Heart left ventricle (tissue), 16 donors: ENCODE results near the gene GSG1L. TPM values are rescaled to one million over a fixed set of nuclear protein-coding genes. Genes with fewer than 3 reads are reported as not detected.

Experiments used
- ATAC-seq, 4 donors: fragments of 200-7000 bp; cut with Tn5 transposase; one replicate each; pipeline ENCODE4 v1.9.1; 2020 to 2022; ENCODE audit warnings: moderate library complexity in 4 of 4, mild to moderate bottlenecking in 3 of 4, moderate number of reproducible peaks in 1 of 4
- DNase-seq, 5 donors: peaks; one replicate each; pipeline ENCODE4 v3.0.0-alpha.2; 2020
- H3K27ac ChIP-seq, 12 donors: fragments of 200-600 bp; sonication (generic) in 4 of 12; one replicate each; pipeline versions ENCODE4 v1.5.0 to v1.8.0; 2016 to 2022; ENCODE audit warnings: mild to moderate bottlenecking in 2 of 12
- H3K27me3 ChIP-seq, 9 donors: fragments of 200-600 bp; sonication (generic) in 2 of 9; one replicate each; pipeline versions ENCODE4 v1.5.1 to v1.8.0; 2016 to 2022; ENCODE audit warnings: mild to moderate bottlenecking in 3 of 9
- H3K36me3 ChIP-seq, 9 donors: fragments of 200-600 bp; sonication (generic) in 2 of 9; one replicate each; pipeline versions ENCODE4 v1.5.0 to v1.8.0; 2018 to 2022; ENCODE audit warnings: mild to moderate bottlenecking in 2 of 9
- H3K4me1 ChIP-seq, 12 donors: fragments of 200-600 bp; sonication (generic) in 4 of 12; one replicate each; pipeline versions ENCODE4 v1.5.0 to v1.8.0; 2016 to 2022; ENCODE audit warnings: mild to moderate bottlenecking in 3 of 12
- H3K4me3 ChIP-seq, 12 donors: fragments of 200-600 bp; sonication (generic) in 4 of 12; one replicate each; pipeline versions ENCODE4 v1.5.0 to v1.8.0; 2017 to 2022; ENCODE audit warnings: mild to moderate bottlenecking in 9 of 12, moderate library complexity in 4 of 12
- H3K9me3 ChIP-seq, 12 donors: fragments of 200-600 bp; sonication (generic) in 4 of 12; one replicate each; pipeline versions ENCODE4 v1.5.0 to v1.8.0; 2016 to 2022; ENCODE audit warnings: mild to moderate bottlenecking in 1 of 12
- CTCF ChIP-seq, 12 donors: fragments of 200-600 bp; sonication (generic) in 4 of 12; IDR thresholded peaks; one replicate each; pipeline versions ENCODE4 v1.5.0 to v1.8.0; 2018 to 2022; ENCODE audit warnings: antibody characterized with exemption in 12 of 12, mild to moderate bottlenecking in 5 of 12
- POLR2A ChIP-seq, 2 donors: fragments of 450-650 bp; IDR thresholded peaks; one replicate each; pipeline ENCODE4 v1.6.1; 2017; ENCODE audit warnings: antibody characterized with exemption in 2 of 2, mild to moderate bottlenecking in 2 of 2, moderate library complexity in 2 of 2
- WGBS, 4 donors: extraction: QIAGEN DNeasy Blood & Tissue Kit in 2 of 4; methylation state at CpG; one replicate each; pipeline versions ENCODE4 v1.1.5 to v1.1.7; 2013 to 2018; 5-methylcytosine and 5-hydroxymethylcytosine counted together
- intact Hi-C, 10 donors: fragments of 100-400 bp; cut with DNase I; formaldehyde crosslinking; loops; one replicate each; pipeline versions ENCODE4 v1.11.1 to v1.14.2; 2022
- polyA plus RNA-seq, 2 donors: library from polyadenylated mRNA; stranded (reverse); fragments of 200-250 nt; gene quantifications; one replicate each; pipeline ENCODE4 v1.2.3, GENCODE V29; 2013
- total RNA-seq, 9 donors: library from RNA; depleted of rRNA in 2 of 9; stranded (reverse); fragments of >200 nt in 2 of 9; fragmentation: NEBNext Ultra II Directional in 3 of 9; extraction: Animal tissue kit (Norgen Biotek cat#: 25700) in 3 of 9; gene quantifications; one replicate each; pipeline versions ENCODE4 v1.1.0 to v1.2.4, GENCODE V29; 2016 to 2023
- donor health status: ischemic (EF 13 %, LVEDD 7.1; RV severe dilation, severe dysfunction).
- donor health status: healthy with polysubstance abuse.
- donor health status: DM: no; HTN: yes; CAD: no.
- donor health status: DM: no; HTN: no; CAD: no.
- donor health status: ischemic (EF 25% LVEDD 6.9; RV normal size, moderate dysfunction).
- donor health status: ischemic (EF 25% LVEDD 5.7; RV mildly dilated, moderate dysfunction).
- donor health status: healthy.
- donor health status: DM: yes; HTN: yes; CAD: no.
- donor health status: ischemic (EF 35%, LVEDD 5.7; RV mildly dilated, moderate dysfunction).
- donor health status: nonischemic (EF 11% LVEDD 7.7; RV severe dilation, severe dysfunction).
- donor health status: DM: yes; HTN: yes; CAD: no.
- donor health status: PGD.
- donor health status: ischemic (EF 29% LVEDD 5.4; RV normal size, mild dysfunction).
- donor health status: nonischemic (EF 23%, LVEDD 6.1; RV moderate dilation, normal function).

Gene GSG1L
- total and polyA plus RNA-seq, 11 donors, result 0.11 to 8.7 (median 1.8) TPM; not detected in 4

GRCh38 chr16:28098171-28098958 lies 34.9 kb upstream of the GSG1L start:
- Histone ChIP-seq H3K36me3 (peaks cover 2 to 81% (median 57%) of the 10 kb centered on the region in 9 donors), H3K27me3 (no peaks in the 10 kb centered on the region), H3K9me3 (no peaks in the 10 kb centered on the region), H3K4me3 (no peak overlapping the region), H3K4me1 (no peaks in the 10 kb centered on the region), H3K27ac (no peak overlapping the region)
- DNase-seq, result peak in 1 of 5 donors; percentile 43
- WGBS, 4 donors, result 92 to 94% (median 93%) methylated on average over 20 to 21 of the region's 21 CpGs
- intact Hi-C loops, result no loop called here
- ATAC-seq, result peak in 1 of 4 donors; percentile 9
- no peak for TF ChIP-seq POLR2A (IDR thresholded peaks at IDR 0.05)
- TF ChIP-seq CTCF (IDR thresholded peaks at IDR 0.05), result no peak

GRCh38 chr16:28096983-28097899 lies 33.7 kb upstream of the GSG1L start:
- no peak for ATAC-seq
- 82 to 93% (median 83%) methylated on average over 14 to 17 of the region's 17 CpGs for whole genome bisulfite sequencing, 4 donors

GRCh38 chr16:28093385-28093725 lies 29.8 kb upstream of the GSG1L start:
- H3K4me3 ChIP-seq, result no peak overlapping the region
- no peaks in the 10 kb centered on the region for H3K9me3 ChIP-seq
- H3K4me1 ChIP-seq, result no peaks in the 10 kb centered on the region
- H3K27ac ChIP-seq, result no peak overlapping the region
- TF ChIP-seq POLR2A (IDR thresholded peaks at IDR 0.05) (no peak), CTCF (IDR thresholded peaks at IDR 0.05) (no peak)
- H3K27me3 ChIP-seq, result no peaks in the 10 kb centered on the region
- peaks cover 0 to 31% (median 10%) of the 10 kb centered on the region in 9 donors for H3K36me3 ChIP-seq
- intact Hi-C loops, result no loop called here
- ATAC-seq (no peak), DNase-seq (peak in 1 of 5 donors; percentile 25)
- 78 to 85% (median 83%) methylated on average over 3 to 5 of the region's 5 CpGs for WGBS, 4 donors

More at GRCh38 chr16:28096983-28097899, 33.7 kb upstream of the GSG1L start:
- peak in 1 of 5 donors; percentile 59 for DNase-seq
- Histone ChIP-seq H3K36me3 (peaks cover 2 to 69% (median 46%) of the 10 kb centered on the region in 9 donors), H3K4me3 (no peak overlapping the region), H3K27ac (no peak overlapping the region), H3K9me3 (no peaks in the 10 kb centered on the region), H3K27me3 (no peaks in the 10 kb centered on the region), H3K4me1 (no peaks in the 10 kb centered on the region)
- TF ChIP-seq POLR2A (IDR thresholded peaks at IDR 0.05) (no peak), CTCF (IDR thresholded peaks at IDR 0.05) (no peak)
- intact Hi-C loops, result no loop called here
